GM15510 (cell line): Measurements from ENCODE around the gene GPR158.

Source experiments
- POLR2A ChIP-seq: IDR thresholded peaks from 3 replicates; pipeline ENCODE4 v1.6.1; 2011; ENCODE audit warnings: borderline replicate concordance; ENCODE audit not compliant: insufficient read length; ENCODE audit errors: extremely low read depth

Gene GPR158

DNA sequence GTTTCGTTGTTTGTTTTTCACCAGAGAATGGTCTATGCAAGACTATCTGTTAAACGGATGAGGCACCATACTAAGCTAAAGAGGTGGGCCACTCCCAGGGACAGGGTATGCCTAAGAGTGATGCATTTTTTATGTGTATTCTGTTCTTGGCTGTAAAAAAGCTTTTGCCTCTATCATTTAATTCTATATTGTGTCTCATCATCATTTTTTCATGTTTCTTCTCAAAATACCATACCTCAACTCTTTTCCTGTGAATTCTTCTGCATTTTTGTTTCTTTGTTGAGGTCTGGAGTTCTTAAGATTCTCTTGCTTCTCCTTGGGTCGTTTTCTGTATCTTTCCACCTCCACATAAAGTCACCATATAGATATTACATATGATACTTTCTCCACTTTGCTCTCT is 357.4 kb downstream of the GPR158 start:
- no peak for TF ChIP-seq POLR2A

DNA sequence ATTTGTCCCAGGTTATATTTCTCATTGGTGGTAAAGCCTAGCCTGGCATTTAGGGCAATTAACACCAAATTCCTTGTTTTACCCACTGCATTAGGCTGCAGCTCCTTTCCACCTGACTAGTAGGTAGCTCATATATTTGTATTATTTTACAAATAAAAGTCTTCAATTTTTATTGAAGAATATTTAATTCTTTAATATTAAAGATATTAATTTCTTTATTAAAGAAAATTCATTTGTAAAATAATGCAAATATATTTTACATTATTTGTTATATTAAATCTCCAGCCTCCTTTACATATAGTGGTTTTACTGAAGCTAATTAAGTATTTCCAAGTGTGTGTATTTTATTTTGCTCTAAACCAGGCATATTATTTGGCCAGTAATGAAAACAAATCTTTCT is 361.2 kb downstream of the GPR158 start:
- TF ChIP-seq POLR2A = no peak

DNA sequence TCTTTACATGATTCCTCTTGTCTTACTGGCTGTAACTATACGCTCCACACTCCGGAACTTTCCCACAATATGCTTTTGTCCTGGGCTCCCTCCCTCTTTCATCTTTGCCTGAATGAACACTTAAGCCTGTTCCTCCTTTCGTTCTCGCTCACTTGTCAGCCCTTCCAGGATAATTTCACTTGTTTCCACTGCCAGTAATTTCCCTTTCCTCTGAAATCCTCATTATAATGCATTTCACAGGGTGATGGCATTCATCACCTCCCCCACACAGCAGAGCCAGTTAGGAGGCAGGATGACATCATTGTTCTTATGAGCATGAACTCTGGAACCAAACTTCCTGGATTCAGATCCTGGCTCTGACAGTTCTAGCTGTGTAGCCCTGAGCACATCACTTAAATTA is 372.6 kb downstream of the GPR158 start:
- no peak for TF ChIP-seq POLR2A

DNA sequence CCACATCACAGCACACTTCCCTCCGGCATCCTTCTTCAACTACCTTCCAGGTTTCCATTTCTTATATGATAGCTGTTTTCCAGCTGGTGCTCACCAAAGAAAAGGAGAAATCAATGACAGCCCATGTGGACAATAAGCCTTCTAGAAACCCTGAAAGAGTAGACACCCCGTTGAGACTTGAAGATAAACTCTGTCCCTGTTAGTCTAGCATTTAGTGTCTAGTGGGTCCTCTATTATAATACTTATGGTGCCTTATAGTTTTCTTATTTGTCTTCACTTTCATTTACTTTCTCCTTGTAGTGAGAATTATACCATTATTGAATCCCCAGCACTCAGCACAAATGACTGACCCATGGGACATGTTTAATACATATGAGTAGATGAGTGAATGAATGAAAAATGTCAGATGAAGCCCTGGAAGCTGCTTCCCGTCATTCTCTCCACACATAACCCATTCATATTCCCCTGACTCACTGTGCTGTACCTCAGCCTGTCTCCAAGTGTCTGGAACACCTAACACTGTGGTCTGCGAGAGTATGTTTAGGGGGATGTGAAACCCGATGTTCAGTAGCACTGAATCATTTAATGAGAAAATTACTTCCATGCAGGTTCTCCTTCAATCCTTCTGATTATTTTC is 377.6 kb downstream of the GPR158 start:
- TF ChIP-seq POLR2A = no peak

DNA sequence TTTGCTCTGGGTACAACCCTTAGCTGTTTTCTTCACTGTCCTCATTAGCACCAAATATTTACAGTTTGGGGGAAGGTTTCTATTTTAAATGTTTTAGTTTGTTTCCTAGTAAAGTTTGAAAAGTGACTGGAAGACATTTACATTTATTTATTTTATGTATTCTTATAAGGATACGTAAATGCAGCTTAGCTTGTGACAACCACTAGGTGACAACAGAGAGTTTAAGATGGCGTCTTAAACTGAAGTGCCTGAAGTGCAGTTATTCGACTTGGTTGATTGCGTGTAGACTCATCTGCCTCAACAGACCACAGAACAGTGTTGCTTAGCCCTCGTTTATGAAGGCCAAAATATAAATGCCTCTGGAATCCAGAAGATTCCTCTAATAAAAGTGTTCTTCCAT is 381.1 kb downstream of the GPR158 start:
- TF ChIP-seq POLR2A = no peak

DNA sequence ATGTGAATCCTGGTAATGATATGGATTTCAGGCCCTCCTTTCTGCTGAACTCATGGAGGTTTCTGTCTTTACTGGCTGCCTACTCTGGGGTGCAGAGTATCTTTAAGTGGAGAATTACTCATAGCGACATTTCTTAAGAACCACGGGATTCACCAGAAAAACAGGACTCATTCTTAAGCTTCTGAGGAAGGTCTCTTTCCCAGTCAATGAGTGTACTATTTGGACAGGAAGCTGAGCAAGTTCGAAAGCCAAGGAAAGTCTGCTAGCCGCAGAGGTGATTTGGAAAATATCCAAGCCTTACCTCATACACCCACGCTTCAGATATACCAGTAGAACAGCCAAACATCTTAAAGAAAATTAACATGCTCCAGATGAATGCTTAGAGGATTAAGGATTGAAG is 381.7 kb downstream of the GPR158 start:
- no peak for TF ChIP-seq POLR2A

DNA sequence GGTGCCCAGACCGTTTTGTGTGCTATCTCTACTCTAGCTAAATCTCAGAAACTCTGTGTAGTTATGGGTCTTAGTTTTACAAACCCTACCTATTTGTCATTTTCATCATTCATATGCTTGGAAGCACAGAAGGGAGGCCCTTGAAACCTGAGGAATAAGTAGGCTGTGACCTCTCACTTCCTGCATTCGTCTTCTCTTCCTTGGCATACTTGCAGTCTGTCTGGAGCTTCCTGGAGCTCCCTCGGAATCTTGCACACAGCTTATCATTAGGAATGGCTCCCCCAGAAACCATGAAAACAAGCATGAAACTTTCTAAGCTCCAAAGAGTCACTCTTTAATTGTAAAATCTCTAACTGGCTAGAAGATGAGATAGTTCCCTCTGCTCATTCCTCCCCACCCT is 382.3 kb downstream of the GPR158 start:
- no peak for TF ChIP-seq POLR2A

DNA sequence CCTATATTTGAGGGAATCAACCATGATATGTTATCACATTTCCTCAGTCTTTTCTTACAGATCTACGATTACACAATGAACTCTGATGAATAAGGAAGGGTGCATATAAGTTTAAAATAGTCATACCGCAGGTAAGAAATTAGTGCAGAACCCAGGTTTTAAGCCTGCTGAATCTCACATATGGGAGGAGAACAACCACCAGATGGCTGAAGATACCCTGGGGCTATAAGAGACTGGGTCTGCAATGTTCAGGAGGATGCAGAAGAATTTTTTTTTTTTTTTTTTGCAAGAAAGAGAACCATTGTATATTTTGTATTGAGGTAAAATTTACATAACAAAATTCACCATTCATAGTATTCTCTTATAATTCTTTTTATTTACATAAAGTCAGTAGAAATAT is 387.0 kb downstream of the GPR158 start:
- no peak for TF ChIP-seq POLR2A

DNA sequence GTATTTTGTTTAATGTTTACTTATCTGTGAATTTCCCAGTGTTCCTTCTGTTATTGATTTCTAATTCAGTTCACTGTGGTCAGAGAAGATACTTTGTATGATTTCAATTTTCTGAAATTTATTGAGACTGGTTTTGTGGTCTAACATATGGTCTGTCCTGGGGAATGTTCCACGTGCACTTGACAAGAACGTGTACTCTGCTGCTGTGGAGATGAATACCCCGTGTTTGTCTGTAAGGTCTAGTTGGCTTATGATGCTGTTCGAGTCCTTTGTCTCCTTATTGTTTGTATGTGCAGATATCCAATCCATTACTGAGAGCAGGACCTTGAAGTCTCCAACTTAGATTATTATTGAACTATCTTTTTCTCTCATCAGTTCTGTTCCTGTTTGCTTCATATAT is 387.7 kb downstream of the GPR158 start:
- no peak for TF ChIP-seq POLR2A

DNA sequence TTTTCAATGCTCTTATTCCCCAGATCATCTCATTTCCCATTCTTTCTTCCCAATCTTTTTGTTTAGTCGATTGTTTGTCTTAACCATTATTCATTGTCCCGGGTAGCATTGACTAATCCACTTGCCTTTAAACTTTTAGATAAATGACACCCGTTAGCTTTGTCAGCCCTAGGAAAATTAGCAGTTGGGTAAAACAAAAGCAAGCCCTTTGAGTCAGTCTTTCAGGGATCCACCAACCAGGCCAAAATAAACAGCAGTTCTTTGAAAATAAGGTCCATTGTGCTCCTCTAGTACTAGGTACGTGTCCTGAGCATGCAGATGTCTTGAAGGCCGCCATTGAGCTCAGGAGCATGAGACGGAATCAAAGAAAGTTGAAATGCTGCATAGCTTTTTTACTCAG is 389.6 kb downstream of the GPR158 start:
- TF ChIP-seq POLR2A = no peak

DNA sequence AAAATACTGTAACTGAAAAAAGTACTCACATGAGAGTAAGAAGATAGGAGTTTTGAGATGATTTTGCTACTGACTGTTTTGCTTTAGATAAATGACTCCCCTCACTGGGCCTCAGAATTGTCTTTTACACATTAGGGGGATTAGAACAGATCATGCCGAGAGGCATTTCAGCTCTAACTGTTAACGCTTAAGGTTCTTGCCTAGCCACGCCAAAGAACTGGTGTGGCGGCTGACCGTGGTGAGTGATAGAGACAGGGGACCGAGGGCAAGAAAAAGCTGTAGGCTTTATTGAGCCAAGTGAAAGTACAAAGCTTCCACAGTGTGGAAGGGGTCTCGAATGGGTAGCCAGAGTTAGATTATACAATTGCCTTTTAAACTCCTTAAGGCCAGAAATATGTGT is 390.8 kb downstream of the GPR158 start:
- TF ChIP-seq POLR2A = no peak

DNA sequence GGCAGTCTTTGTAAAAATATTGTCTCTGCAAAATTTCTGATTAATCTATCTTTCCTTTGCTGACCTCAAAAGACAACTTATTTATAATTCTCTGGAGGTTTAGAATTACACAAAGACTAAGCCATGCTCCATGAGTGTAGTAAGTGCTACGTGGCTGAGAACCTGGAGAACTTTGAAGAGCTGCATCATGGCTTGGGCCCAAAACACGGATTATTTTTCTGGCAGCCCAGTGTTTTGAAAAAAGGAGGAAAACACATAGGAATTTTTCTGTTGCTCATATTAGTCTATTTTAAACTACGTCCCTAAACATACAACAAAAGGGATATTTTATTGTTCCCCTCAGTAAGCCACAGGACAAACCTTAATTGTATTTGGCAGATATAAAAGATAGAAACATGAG is 398.5 kb downstream of the GPR158 start:
- no peak for TF ChIP-seq POLR2A

DNA sequence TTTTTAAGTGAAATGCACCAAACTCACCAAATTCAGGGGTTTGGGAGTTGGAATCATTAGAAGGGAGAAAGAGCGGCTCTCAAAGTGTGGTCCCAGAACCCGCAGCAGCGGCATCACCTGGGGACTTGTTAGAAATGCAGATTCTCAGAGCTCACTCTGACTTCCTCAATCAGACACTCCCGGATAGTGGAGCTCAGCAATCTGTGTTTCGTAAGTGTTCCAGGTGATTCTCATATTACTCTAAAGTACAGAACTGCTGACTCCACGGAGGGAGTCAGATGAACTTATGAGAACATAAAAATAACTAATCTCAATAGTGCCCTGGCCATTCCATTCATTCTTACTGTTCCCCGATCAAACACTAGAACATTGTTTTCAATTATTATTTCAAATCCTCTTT is 400.5 kb downstream of the GPR158 start:
- no peak for TF ChIP-seq POLR2A

DNA sequence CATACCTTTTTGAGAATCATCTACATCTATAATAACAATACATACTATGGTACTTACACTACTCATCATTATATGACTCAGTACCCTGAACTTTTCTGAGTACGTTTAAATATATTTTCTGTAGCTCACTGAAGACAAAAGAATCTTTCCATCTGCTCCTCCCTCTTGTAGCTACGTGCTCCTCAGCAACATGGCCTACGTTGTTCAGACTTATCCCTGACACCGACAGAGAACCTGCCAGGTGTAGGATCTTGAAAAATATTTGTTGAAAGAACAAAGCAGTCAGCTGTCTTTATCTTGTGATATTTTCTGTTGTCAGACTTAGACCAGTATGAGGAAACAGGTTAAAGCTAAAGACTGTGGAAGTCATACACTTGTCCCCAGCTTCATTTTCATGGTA is 403.3 kb downstream of the GPR158 start:
- no peak for TF ChIP-seq POLR2A

DNA sequence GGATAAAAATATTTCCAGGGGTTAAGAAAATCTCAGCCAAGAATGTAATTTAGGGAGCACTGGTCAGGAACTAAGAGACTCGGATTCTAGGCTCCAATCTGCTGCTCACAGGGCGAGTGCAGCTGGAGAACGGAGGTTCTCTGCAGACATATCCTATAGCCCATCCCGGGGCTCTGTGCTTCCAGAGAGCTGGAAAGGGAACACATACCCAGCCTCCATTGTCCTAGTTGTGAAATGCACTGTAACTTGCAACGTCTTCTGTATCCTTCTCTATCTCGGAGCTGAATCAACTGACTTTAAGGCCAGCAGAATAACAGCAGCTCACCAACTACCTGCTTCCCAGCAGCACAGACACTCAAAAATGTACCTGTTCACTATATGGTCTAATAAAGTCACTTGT is 408.2 kb downstream of the GPR158 start:
- no peak for TF ChIP-seq POLR2A

DNA sequence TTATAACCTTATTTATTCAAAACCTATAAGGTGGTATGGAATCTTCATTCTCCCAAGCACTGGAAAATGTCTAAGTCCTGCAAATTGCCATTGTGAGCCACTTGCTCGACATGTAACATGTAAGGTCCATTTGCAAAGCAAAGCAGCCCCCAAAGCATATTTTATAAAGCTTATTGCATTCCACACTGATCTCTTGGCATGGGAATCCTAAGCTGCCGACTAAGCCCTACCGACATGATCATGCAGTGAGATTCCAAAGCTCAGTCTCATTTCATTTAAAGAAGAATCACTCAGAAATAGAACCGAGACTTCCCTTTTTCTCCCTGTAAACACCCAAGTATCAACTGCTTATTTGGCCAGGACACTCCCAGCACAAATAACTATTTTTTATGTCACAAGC is 425.9 kb downstream of the GPR158 start:
- no peak for TF ChIP-seq POLR2A

DNA sequence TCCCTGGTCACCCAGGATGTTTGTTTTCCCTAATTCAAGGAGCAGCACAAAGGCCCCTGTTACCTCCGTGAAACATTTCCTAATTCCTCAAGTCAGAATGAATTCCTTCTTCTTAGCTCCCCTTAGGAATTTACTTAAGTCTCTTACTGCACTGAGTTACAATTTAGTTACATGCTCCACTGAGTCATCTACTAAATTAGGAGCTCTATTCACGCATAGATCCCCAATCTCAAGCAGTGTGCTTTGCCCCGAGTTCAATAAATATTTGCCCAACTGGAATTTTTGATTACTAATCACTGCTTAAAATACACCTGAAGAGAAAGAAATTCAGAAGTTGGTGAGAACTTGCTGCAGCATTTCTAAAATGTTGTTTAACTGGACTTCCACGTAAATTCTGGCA is 429.8 kb downstream of the GPR158 start:
- no peak for TF ChIP-seq POLR2A
